ENCODE results near the gene HSP90B1.

The HSP90B1 gene

DNA sequence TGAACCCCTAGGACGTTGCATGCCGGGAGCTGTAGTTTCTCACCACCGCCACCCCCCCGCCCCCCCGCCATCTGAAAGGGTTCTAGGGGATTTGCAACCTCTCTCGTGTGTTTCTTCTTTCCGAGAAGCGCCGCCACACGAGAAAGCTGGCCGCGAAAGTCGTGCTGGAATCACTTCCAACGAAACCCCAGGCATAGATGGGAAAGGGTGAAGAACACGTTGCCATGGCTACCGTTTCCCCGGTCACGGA is 501 bp upstream of the HSP90B1 start (continued):
- TF ChIP-seq, protein P1, sequence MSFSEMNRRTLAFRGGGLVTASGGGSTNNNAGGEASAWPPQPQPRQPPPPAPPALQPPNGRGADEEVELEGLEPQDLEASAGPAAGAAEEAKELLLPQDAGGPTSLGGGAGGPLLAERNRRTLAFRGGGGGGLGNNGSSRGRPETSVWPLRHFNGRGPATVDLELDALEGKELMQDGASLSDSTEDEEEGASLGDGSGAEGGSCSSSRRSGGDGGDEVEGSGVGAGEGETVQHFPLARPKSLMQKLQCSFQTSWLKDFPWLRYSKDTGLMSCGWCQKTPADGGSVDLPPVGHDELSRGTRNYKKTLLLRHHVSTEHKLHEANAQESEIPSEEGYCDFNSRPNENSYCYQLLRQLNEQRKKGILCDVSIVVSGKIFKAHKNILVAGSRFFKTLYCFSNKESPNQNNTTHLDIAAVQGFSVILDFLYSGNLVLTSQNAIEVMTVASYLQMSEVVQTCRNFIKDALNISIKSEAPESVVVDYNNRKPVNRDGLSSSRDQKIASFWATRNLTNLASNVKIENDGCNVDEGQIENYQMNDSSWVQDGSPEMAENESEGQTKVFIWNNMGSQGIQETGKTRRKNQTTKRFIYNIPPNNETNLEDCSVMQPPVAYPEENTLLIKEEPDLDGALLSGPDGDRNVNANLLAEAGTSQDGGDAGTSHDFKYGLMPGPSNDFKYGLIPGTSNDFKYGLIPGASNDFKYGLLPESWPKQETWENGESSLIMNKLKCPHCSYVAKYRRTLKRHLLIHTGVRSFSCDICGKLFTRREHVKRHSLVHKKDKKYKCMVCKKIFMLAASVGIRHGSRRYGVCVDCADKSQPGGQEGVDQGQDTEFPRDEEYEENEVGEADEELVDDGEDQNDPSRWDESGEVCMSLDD (tag by site-specific recombination; IDR thresholded peaks at IDR 0.05): no peak
- TF ChIP-seq, protein P2, sequence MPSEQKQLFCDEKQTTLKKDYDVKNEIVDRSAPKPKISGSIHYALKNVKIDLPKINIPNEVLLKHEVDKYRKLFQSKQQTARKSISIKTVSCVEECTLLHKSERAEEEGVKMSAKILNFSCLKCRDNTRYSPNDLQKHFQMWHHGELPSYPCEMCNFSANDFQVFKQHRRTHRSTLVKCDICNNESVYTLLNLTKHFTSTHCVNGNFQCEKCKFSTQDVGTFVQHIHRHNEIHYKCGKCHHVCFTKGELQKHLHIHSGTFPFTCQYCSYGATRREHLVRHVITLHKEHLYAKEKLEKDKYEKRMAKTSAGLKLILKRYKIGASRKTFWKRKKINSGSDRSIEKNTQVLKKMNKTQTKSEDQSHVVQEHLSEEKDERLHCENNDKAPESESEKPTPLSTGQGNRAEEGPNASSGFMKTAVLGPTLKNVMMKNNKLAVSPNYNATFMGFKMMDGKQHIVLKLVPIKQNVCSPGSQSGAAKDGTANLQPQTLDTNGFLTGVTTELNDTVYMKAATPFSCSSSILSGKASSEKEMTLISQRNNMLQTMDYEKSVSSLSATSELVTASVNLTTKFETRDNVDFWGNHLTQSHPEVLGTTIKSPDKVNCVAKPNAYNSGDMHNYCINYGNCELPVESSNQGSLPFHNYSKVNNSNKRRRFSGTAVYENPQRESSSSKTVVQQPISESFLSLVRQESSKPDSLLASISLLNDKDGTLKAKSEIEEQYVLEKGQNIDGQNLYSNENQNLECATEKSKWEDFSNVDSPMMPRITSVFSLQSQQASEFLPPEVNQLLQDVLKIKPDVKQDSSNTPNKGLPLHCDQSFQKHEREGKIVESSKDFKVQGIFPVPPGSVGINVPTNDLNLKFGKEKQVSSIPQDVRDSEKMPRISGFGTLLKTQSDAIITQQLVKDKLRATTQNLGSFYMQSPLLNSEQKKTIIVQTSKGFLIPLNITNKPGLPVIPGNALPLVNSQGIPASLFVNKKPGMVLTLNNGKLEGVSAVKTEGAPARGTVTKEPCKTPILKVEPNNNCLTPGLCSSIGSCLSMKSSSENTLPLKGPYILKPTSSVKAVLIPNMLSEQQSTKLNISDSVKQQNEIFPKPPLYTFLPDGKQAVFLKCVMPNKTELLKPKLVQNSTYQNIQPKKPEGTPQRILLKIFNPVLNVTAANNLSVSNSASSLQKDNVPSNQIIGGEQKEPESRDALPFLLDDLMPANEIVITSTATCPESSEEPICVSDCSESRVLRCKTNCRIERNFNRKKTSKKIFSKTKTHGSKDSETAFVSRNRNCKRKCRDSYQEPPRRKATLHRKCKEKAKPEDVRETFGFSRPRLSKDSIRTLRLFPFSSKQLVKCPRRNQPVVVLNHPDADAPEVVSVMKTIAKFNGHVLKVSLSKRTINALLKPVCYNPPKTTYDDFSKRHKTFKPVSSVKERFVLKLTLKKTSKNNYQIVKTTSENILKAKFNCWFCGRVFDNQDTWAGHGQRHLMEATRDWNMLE (tag by site-specific recombination; conservative IDR thresholded peaks at IDR 0.05; ENCODE audit: low read depth): no peak
- TF ChIP-seq, protein P3, sequence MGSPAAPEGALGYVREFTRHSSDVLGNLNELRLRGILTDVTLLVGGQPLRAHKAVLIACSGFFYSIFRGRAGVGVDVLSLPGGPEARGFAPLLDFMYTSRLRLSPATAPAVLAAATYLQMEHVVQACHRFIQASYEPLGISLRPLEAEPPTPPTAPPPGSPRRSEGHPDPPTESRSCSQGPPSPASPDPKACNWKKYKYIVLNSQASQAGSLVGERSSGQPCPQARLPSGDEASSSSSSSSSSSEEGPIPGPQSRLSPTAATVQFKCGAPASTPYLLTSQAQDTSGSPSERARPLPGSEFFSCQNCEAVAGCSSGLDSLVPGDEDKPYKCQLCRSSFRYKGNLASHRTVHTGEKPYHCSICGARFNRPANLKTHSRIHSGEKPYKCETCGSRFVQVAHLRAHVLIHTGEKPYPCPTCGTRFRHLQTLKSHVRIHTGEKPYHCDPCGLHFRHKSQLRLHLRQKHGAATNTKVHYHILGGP (tag by site-specific recombination; IDR thresholded peaks at IDR 0.05): no peak; the same call in 1 of the 2 replicates
- TF ChIP-seq ZNF830 (tag by site-specific recombination; IDR thresholded peaks at IDR 0.05; ENCODE audit: low read depth) (no peak), MYNN (tag by site-specific recombination; IDR thresholded peaks at IDR 0.05; ENCODE audit: borderline replicate concordance) (peak; percentile 95), ZNF23 (tag by site-specific recombination; IDR thresholded peaks at IDR 0.05; ENCODE audit: borderline replicate concordance) (no peak), ZNF76 (tag by site-specific recombination; IDR thresholded peaks at IDR 0.05; ENCODE audit: borderline replicate concordance, low read depth) (peak; percentile 28; the same call in 1 of the 2 replicates), BCL11A (tag by site-specific recombination; IDR thresholded peaks at IDR 0.05; ENCODE audit: low read depth) (no peak), YY2 (tag by site-specific recombination; IDR thresholded peaks at IDR 0.05) (peak; percentile 47; the same call in 1 of the 2 replicates), FEZF1 (tag by site-specific recombination; IDR thresholded peaks at IDR 0.05) (no peak), ZNF664 (tag by site-specific recombination; IDR thresholded peaks at IDR 0.05) (no peak), ZNF140 (tag by site-specific recombination; IDR thresholded peaks at IDR 0.05) (no peak), ZSCAN30 (tag by site-specific recombination; IDR thresholded peaks at IDR 0.05) (no peak), GLIS2 (tag by site-specific recombination; IDR thresholded peaks at IDR 0.05) (no peak), ZNF549 (tag by site-specific recombination; IDR thresholded peaks at IDR 0.05) (no peak), ZNF157 (tag by site-specific recombination; IDR thresholded peaks at IDR 0.05) (no peak), GLI2 (tag by site-specific recombination; IDR thresholded peaks at IDR 0.05; ENCODE audit: borderline replicate concordance, low read depth) (no peak), ZNF302 (tag by site-specific recombination; IDR thresholded peaks at IDR 0.05; ENCODE audit: low read depth) (no peak), MZF1 (tag by site-specific recombination; IDR thresholded peaks at IDR 0.05; ENCODE audit: borderline replicate concordance) (no peak)
